BE2C (cell line): ENCODE data around the gene TNNI2.

Experiments used
- DNase-seq: peaks from one replicate; pipeline ENCODE4 v3.0.0-alpha.2; 2020
- H3K27me3 ChIP-seq: fragments of 250-450 bp; sonication (Bioruptor Pico); 2 replicates; pipeline ENCODE4 v1.5.1; 2020; ENCODE audit warnings: mild to moderate bottlenecking
- H3K36me3 ChIP-seq: fragments of 250-450 bp; sonication (Bioruptor Pico); 2 replicates; pipeline ENCODE4 v1.5.1; 2020; ENCODE audit warnings: mild to moderate bottlenecking
- H3K4me1 ChIP-seq: fragments of 250-450 bp; sonication (Bioruptor Pico); 2 replicates; pipeline ENCODE4 v1.5.1; 2020
- H3K4me3 ChIP-seq: 2 replicates; pipeline ENCODE4 v1.5.1; 2011; ENCODE audit warnings: low read depth, low read length
- H3K9me3 ChIP-seq: fragments of 250-450 bp; sonication (Bioruptor Pico); 2 replicates; pipeline ENCODE4 v1.5.1; 2020
- CTCF ChIP-seq: IDR thresholded peaks from 2 replicates; pipeline ENCODE4 v1.5.1; 2012; ENCODE audit warnings: mild to moderate bottlenecking, low read depth, low read length

Gene TNNI2

GRCh38 chr11:1839204-1839923 is 583 bp downstream of the TNNI2 start:
- TF ChIP-seq CTCF, result no peak
- H3K27me3 ChIP-seq, result no peaks in the 10 kb centered on the region
- DNase-seq, result no peak

GRCh38 chr11:1839924-1840779 is 1.4 kb downstream of the TNNI2 start:
- Histone ChIP-seq H3K9me3 (no peaks in the 10 kb centered on the region), H3K27me3 (no peaks in the 10 kb centered on the region), H3K36me3 (no peaks in the 10 kb centered on the region), H3K4me3 (no peak overlapping the region), H3K4me1 (no peaks in the 10 kb centered on the region; the same call in 1 of the 2 replicates)
- TF ChIP-seq CTCF, result no peak
- no peak for DNase-seq

More at GRCh38 chr11:1839204-1839923, 583 bp downstream of the TNNI2 start:
- no peaks in the 10 kb centered on the region for H3K9me3 ChIP-seq
- H3K4me1 ChIP-seq, result no peaks in the 10 kb centered on the region; the same call in 1 of the 2 replicates
- no peaks in the 10 kb centered on the region for H3K36me3 ChIP-seq
- H3K4me3 ChIP-seq, result no peak overlapping the region

GRCh38 chr11:1840780-1841480 is 2.1 kb downstream of the TNNI2 start:
- no peaks in the 10 kb centered on the region for H3K36me3 ChIP-seq
- no peak for DNase-seq
- no peaks in the 10 kb centered on the region for H3K9me3 ChIP-seq
- H3K4me1 ChIP-seq, result no peaks in the 10 kb centered on the region; the same call in 1 of the 2 replicates
- no peak overlapping the region for H3K4me3 ChIP-seq
- TF ChIP-seq CTCF, result no peak
- H3K27me3 ChIP-seq, result no peaks in the 10 kb centered on the region

- H3K36me3 ChIP-seq, result no peaks in the 10 kb centered on the region
- H3K9me3 ChIP-seq, result no peaks in the 10 kb centered on the region
- DNase-seq, result no peak
- TF ChIP-seq CTCF, result no peak
- H3K27me3 ChIP-seq, result no peaks in the 10 kb centered on the region
- no peak overlapping the region for H3K4me3 ChIP-seq
- no peaks in the 10 kb centered on the region; the same call in 1 of the 2 replicates for H3K4me1 ChIP-seq
Measured at GRCh38 chr11:1841511-1842148, 2.8 kb downstream of the TNNI2 start.

GRCh38 chr11:1842149-1843097 is 3.6 kb downstream of the TNNI2 start:
- TF ChIP-seq CTCF, result no peak
- H3K36me3 ChIP-seq, result no peaks in the 10 kb centered on the region
- no peak overlapping the region for H3K4me3 ChIP-seq
- H3K4me1 ChIP-seq, result no peaks in the 10 kb centered on the region; the same call in 1 of the 2 replicates
- no peak for DNase-seq
- no peaks in the 10 kb centered on the region for H3K27me3 ChIP-seq
- H3K9me3 ChIP-seq, result no peaks in the 10 kb centered on the region
